Tibial nerve (tissue), 4 donors: ENCODE results near the gene FER1L5. TPM values are rescaled to one million over a fixed set of nuclear protein-coding genes. Genes with fewer than 3 reads are reported as not detected.

ENCODE experiments used
- DNase-seq, 2 donors: peaks; one replicate each; pipeline ENCODE4 v3.0.0-alpha.2; 2019; ENCODE audit warnings: low spot score in 2 of 2
- H3K27ac ChIP-seq, 4 donors: fragments of 200-600 bp; sonication (generic) in 3 of 4; one replicate each; pipeline ENCODE4 v1.5.1; 2017 to 2019; ENCODE audit warnings: mild to moderate bottlenecking in 1 of 4
- H3K27me3 ChIP-seq, 2 donors: fragments of 200-600 bp; sonication (generic) in 1 of 2; one replicate each; pipeline versions ENCODE4 v1.5.1 to v1.6.0; 2017 to 2019
- H3K36me3 ChIP-seq, 3 donors: fragments of 200-600 bp; sonication (generic); one replicate each; pipeline ENCODE4 v1.5.1; 2018 to 2019
- H3K4me1 ChIP-seq, 4 donors: fragments of 200-600 bp; sonication (generic) in 3 of 4; one replicate each; pipeline ENCODE4 v1.5.1; 2017 to 2019
- H3K4me3 ChIP-seq, 4 donors: fragments of 200-600 bp; sonication (generic) in 3 of 4; one replicate each; pipeline ENCODE4 v1.5.1; 2017 to 2019; ENCODE audit warnings: mild to moderate bottlenecking in 1 of 4, moderate library complexity in 1 of 4
- H3K9me3 ChIP-seq, 4 donors: fragments of 200-600 bp; sonication (generic) in 3 of 4; one replicate each; pipeline ENCODE4 v1.5.1; 2017 to 2019
- CTCF ChIP-seq, 5 experiments: fragments of 200-600 bp in 3 of 5; fragments of 450-650 bp in 2 of 5; sonication (generic) in 3 of 5; IDR thresholded peaks; one replicate each; pipeline ENCODE4 v1.5.1; 2016 to 2019; ENCODE audit warnings: antibody characterized with exemption in 5 of 5, mild to moderate bottlenecking in 3 of 5, moderate library complexity in 2 of 5
- EP300 ChIP-seq, 2 donors: sonication (generic); formaldehyde crosslinking; IDR thresholded peaks; one replicate each; pipeline ENCODE4 v1.6.1; 2017; ENCODE audit warnings: antibody characterized with exemption in 2 of 2, mild to moderate bottlenecking in 1 of 2
- POLR2A ChIP-seq, 2 donors: fragments of 450-650 bp; IDR thresholded peaks; one replicate each; pipeline ENCODE4 v1.6.1; 2017; ENCODE audit warnings: antibody characterized with exemption in 2 of 2, mild to moderate bottlenecking in 2 of 2, moderate library complexity in 2 of 2
- WGBS, 2 donors: methylation state at CpG; one replicate each; pipeline ENCODE4 v1.1.5; 2018; 5-methylcytosine and 5-hydroxymethylcytosine counted together
- total RNA-seq, 4 donors: library from RNA; depleted of rRNA; stranded (reverse); fragments of >200 nt; gene quantifications; one replicate each; pipeline ENCODE4 v1.1.0, GENCODE V29; 2016

Gene FER1L5
- total RNA-seq, 4 donors from 2014 or later, result 0.20 to 0.60 TPM; not detected in 2

GRCh38 chr2:96616128-96616527 lies 26.4 kb upstream of the FER1L5 start:
- Histone ChIP-seq H3K4me3 (no peak overlapping the region), H3K36me3 (peaks cover 0 to 72% (median 6%) of the 10 kb centered on the region in 3 donors), H3K27me3 (no peaks in the 10 kb centered on the region), H3K4me1 (peaks cover 0 to 36% (median 0%) of the 10 kb centered on the region in 4 donors), H3K27ac (peak overlapping the region in 1 of 4 donors; percentile 71), H3K9me3 (no peaks in the 10 kb centered on the region)
- DNase-seq, result no peak
- 89 to 93% methylated on average over 1 of the region's 1 CpG for WGBS, 2 donors
- no peak for TF ChIP-seq EP300 (IDR thresholded peaks at IDR 0.05)
- no peak for TF ChIP-seq POLR2A (IDR thresholded peaks at IDR 0.05)
- TF ChIP-seq CTCF (IDR thresholded peaks at IDR 0.05), result no peak

- 75 to 89% methylated on average over 6 of the region's 6 CpGs for WGBS, 2 donors
- DNase-seq, result no peak
- Histone ChIP-seq H3K27me3 (no peaks in the 10 kb centered on the region), H3K36me3 (peaks cover 0 to 68% (median 4%) of the 10 kb centered on the region in 3 donors), H3K27ac (peak overlapping the region in 2 of 4 donors; percentile 71 to 76), H3K4me1 (peaks cover 0 to 36% (median 0%) of the 10 kb centered on the region in 4 donors), H3K4me3 (no peak overlapping the region), H3K9me3 (no peaks in the 10 kb centered on the region)
- TF ChIP-seq EP300 (IDR thresholded peaks at IDR 0.05), result no peak
- TF ChIP-seq POLR2A (IDR thresholded peaks at IDR 0.05), result no peak
- TF ChIP-seq CTCF (IDR thresholded peaks at IDR 0.05), result no peak
Observed at GRCh38 chr2:96616535-96616934, 26.0 kb upstream of the FER1L5 start.

- TF ChIP-seq CTCF (IDR thresholded peaks at IDR 0.05), result no peak
- TF ChIP-seq EP300 (IDR thresholded peaks at IDR 0.05), result no peak
- Histone ChIP-seq H3K27ac (peak overlapping the region in 2 of 4 donors; percentile 71 to 76), H3K27me3 (no peaks in the 10 kb centered on the region), H3K4me1 (peaks cover 0 to 36% (median 0%) of the 10 kb centered on the region in 4 donors), H3K4me3 (no peak overlapping the region), H3K9me3 (no peaks in the 10 kb centered on the region), H3K36me3 (peaks cover 0 to 63% (median 3%) of the 10 kb centered on the region in 3 donors)
- DNase-seq, result no peak
- WGBS, 2 donors, result 79 to 91% methylated on average over 4 of the region's 4 CpGs
Observed at GRCh38 chr2:96617012-96617411, 25.6 kb upstream of the FER1L5 start.

- TF ChIP-seq EP300 (IDR thresholded peaks at IDR 0.05) (peak in 1 of 2 donors; percentile 67), CTCF (IDR thresholded peaks at IDR 0.05) (no peak)
- no peak overlapping the region for H3K4me3 ChIP-seq
- peak overlapping the region in 3 of 4 donors; percentile 45 to 76 (median 71) for H3K27ac ChIP-seq
- no peaks in the 10 kb centered on the region for H3K27me3 ChIP-seq
- WGBS, 2 donors, result 72 to 81% methylated on average over 8 of the region's 8 CpGs
- DNase-seq, result peak in 1 of 2 donors; percentile 48
- H3K9me3 ChIP-seq, result no peaks in the 10 kb centered on the region
- peaks cover 0 to 46% (median 0%) of the 10 kb centered on the region in 3 donors for H3K36me3 ChIP-seq
- peaks cover 0 to 48% (median 0%) of the 10 kb centered on the region in 4 donors for H3K4me1 ChIP-seq
Observed at GRCh38 chr2:96618596-96619283, 23.8 kb upstream of the FER1L5 start.

- DNase-seq, result no peak
- Histone ChIP-seq H3K36me3 (peaks cover 0 to 25% (median 0%) of the 10 kb centered on the region in 3 donors), H3K4me1 (peaks cover 0 to 62% (median 8%) of the 10 kb centered on the region in 4 donors), H3K9me3 (no peaks in the 10 kb centered on the region), H3K4me3 (no peak overlapping the region), H3K27ac (peak overlapping the region in 1 of 4 donors; percentile 3), H3K27me3 (no peaks in the 10 kb centered on the region)
- TF ChIP-seq EP300 (IDR thresholded peaks at IDR 0.05) (no peak), POLR2A (IDR thresholded peaks at IDR 0.05) (no peak), CTCF (IDR thresholded peaks at IDR 0.05) (no peak)
- WGBS, 2 donors, result 95 to 96% methylated on average over 3 of the region's 3 CpGs
Observed at GRCh38 chr2:96622544-96622943, 20.0 kb upstream of the FER1L5 start.
